NCI-H2196 (cell line): ENCODE measurements around the gene UQCRC2.
"Not testable (repeated sequence)": the region's sequence is repeated elsewhere in the genome, so short reads cannot be mapped to it uniquely, and the experiment has no call there.

ENCODE experiments used
- DNase-seq: peaks from one replicate; lab custom pipeline; 2025; ENCODE audit not compliant: unreplicated experiment; lab: John Stamatoyannopoulos, UW

The UQCRC2 gene

DNA sequence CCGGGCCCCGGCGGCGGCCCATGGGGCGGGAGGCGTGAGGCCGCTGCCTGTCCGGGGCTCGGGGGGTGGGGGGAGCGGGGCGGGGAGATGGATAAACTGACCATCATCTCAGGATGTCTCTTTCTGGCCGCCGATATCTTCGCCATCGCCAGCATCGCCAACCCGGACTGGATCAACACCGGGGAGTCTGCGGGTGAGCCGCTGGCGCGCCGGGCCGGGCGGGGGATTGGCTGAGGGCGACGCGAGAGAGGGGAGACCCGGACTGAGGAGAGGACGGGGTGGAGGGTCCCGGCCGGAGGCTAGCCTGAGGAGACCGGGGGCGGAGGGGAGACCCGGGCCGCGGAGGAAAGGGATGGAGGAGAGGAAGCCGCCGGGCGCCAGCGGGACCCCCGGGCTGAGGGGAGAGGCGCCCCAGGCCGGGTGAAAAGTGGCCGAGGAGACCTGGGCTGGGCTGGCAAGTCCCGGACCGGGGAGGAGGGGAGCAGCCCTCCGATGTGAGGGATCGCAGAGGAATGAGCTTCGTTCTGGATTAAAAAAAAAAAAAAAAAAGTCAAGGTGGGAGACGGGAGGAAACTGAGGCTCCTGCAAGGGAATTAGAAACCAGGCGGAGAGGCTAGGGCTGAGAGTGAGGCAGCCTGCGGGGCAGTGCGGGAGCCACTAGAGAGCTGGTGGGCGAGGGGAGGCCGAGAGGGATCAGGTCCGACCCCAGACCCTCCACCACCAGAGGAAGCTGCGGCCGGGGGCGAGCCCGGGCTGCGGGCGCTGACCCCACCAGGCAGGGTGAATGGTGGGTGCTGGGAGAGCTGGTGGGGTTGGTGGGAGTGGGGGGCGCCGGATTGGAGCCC lies 55.3 kb downstream of the UQCRC2 start:
- DNase-seq = no peak

DNA sequence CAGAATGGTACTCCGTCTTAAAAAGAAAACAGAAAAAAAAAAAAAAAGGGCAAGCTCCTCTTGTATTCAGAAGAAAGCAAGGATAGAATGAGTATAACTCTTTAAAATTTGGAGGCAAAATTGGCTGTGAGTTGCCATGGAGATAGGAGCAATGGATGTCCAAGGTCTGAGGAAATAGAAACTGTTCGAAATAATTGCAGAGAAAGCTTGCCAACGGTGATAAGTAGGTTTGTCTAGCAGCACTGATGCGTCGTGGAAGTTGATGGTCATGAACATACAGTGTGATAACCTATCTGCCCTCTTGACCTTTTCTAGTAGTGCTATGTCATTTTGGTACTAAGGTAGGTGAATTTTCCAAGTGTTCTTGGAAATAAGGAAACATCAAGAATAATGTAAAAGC lies 57.7 kb downstream of the UQCRC2 start:
- DNase-seq = no peak

DNA sequence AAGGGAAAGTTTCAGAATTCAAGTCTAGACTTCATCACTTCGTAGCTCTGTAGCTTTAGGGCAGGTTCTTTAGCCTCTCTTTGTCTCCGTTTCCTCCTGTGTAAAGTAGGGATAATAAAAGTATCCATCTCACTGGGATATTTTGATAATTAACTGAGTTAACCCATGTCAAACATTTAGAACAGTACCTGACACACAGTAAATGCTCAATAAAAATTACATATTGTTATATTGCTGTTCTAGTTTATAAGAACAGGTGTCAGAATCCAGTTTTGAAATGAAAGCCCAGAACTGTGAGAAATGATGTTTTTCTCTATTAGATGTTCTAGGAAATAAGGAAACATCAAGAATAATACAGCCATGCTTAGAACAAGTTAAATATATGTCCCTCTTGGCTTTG lies 59.1 kb downstream of the UQCRC2 start:
- DNase-seq = no peak

DNA sequence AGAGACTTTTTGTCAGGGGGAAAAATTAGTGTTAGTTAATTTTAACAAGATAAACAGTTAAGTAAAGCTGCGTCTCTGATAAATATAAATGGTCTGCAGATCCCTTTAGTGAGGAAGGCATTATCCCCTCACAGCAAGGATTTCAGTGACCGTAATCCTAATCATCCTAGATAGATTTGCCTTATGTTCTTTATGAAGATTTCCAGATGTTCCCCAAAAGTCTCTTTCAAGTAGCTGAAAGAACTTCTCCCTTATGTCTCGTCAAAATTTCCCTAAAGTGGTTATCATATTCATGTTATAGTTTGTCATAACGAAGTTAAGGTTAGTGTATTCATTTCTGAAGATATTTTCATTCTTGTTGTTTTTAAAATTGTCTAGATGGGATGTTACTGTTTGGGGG lies 60.3 kb downstream of the UQCRC2 start:
- no peak for DNase-seq

DNA sequence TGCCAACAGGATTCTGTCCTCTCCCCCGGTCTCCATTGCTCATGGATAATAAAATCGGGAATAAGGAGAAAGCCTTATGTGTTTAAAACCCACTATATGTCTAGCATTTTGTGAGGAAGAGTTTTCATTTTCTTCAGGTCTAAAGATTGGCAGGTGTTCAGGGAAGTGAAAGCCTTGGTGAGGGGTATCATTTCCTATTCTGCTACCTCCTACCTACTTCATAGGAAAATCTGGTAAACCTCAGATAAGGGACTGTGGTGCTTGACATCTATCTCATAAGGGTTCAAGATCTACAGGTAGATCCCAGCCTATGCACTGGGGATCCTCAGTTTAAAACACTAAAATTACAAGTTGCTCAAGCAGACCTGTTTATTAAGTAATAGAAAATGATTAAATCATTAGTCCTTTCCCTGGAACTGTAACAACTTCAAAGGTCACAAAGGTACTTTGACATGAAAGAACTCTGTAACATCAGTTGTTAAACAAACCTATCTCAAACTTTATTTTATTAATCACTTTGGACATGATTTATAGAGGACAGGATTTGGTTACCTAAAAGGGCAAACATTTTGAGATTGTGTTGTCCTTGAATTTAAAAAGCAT lies 61.2 kb downstream of the UQCRC2 start:
- DNase-seq = no peak

DNA sequence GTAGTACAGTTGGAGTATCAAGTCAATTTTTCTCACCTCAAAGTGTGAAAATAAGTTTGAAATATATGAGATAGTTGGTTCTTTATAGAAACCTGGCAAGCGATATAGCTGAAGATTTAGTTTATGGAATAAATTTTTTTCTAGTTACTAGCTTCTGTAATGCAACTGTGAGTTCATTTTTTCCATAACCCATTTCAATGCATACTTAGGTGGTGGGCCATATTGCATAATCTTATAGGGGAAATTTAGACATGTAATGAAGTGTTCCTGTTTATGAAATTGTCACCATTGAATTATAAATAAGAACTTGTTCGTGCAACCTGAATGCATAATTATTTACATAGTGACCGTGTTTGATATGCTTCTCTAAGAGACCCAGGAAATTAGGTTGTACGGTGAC lies 63.8 kb downstream of the UQCRC2 start:
- DNase-seq = no peak

DNA sequence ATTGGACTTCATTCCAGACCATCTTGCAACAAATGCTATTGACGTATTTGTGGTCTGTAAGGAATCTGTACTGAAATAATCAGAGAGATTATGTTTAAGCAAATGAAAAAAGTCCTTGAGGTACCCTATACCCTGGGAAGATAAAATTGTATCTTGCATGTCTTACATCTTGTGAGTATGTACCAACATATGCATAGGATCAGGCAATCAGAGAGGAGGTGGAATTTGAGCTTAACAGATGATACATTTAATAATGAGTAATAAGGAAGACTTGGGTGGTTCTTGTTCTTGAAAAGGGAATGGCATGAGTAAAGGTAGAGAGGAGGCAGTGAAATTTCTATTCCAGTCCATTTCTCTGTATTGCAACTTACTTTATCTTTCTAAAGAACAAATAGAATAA lies 65.4 kb downstream of the UQCRC2 start:
- DNase-seq = no peak

DNA sequence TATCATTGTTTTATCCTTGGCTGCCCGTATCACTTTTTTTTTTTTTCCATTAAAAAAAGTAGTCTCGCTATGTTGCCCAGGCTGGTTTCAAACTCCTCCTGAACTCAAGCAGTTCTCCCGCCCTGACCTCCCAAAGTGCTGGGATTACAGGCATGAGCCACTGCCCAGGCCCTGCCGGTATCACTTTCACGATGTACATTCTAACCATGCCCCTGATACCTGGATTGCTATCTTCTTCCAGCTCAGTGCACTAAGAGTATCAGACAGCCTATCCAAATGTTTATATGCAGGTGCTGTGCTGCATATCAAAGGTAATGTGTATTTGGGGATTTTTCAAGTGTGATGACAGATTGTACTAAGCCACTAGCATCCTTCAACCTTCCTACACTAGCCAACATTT lies 69.0 kb downstream of the UQCRC2 start:
- no peak for DNase-seq

DNA sequence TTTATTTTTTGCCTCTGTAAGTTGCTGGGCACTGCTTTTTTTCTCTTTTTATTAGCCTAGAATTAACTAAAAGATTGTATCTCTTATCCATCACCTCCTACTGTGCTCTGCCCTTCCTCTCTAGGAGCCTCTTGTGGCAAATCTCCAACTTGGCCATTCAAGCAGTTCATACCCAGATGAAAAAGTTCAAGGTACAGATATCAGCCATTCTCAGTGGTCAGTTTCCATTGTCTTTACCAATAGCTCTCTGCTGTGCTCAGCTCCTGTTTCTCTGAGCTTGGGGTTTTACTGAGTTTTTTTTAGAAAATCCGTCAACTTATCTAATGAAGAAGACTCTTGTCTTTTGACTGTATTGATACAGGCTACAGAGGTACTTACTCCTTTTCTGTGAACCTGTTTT lies 70.3 kb downstream of the UQCRC2 start:
- no peak for DNase-seq

DNA sequence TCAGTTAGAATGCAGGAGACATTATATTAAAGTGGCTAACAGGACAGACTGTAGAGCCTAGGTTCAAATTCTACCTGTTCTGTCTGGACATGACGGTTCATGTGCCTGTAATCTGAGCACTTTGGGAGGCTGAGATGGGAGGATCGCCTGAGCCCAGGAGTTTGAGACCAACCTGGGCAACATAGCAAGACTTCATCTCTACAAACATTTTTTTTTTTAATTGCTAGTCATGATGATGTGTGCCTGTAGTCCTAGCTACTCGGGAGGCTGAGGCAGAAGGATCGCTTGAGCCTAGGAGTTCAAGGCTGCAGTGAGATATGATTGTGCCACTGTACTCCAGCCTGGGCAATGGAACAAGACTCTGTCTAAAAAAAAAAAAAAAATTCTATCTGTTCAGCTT lies 71.6 kb downstream of the UQCRC2 start:
- not testable (repeated sequence) for DNase-seq

DNA sequence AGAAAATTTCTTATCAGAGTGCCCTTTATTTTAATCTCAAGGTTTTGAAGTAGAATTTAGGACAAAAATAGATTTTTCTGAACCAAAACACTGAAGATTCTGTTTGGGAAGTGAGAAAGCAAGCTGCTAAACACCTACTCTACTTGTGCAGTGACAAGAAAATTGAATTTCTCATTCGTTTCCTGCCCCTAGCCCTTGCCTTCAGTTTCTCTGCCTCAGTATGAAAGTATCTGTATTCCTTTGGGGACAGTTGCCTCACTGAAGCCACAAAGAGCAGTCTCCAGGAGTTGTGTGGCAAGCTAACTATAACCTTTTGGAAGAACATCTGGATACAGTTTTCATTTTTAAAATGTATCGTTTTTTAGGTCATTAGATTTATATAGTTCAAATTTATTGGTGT lies 74.5 kb downstream of the UQCRC2 start:
- DNase-seq = no peak

DNA sequence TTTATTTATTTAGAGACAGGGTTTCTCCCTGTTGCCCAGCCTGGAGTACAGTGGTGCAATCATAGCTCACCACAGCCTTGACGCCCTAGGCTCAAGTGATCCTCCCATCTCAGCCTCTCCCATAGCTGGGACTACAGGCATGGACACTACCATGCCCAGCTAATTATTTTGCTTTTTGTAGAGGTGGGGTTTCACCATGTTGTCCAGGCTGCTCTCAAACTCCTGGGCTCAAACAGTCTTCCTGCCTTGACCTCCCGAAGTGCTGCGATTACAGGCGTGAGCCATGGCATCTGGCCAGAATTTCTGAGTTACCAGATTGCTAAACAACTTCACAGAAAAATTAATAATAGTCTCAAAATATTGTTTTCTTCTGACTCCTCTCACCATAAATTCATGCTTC lies 76.5 kb downstream of the UQCRC2 start:
- DNase-seq = no peak

DNA sequence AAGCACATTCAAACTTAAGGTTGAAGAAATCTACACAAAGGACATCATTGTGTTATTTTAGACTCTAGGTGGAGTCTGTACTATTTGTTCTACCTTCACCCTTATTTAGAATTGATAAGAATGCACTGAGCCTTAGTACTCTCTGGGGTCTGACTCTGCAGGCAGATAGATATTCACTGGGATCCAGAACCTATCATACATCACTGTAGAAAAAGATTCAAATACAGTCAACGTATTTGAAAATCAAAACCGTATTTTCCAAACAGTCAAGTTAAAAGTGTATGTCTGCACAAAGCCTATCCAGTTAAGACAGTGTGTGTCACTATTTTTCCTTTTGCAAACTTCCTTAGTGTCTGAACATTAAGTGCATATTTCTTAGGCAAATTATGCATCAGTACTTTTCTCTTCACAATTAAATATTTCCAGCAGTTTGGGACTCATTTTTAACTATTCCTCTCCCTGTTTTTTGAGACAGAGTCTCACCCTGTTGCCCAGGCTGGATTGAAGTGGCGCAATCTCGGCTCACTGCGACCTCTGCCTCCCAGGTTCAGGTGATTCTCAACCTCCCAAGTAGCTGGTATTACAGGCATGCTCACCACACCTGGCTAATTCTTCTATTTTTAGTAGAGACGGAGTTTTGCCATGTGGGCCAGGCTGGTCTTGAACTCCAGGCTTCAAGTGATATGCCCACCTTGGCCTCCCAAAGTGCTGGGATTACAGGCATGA lies 77.1 kb downstream of the UQCRC2 start:
- DNase-seq = no peak

DNA sequence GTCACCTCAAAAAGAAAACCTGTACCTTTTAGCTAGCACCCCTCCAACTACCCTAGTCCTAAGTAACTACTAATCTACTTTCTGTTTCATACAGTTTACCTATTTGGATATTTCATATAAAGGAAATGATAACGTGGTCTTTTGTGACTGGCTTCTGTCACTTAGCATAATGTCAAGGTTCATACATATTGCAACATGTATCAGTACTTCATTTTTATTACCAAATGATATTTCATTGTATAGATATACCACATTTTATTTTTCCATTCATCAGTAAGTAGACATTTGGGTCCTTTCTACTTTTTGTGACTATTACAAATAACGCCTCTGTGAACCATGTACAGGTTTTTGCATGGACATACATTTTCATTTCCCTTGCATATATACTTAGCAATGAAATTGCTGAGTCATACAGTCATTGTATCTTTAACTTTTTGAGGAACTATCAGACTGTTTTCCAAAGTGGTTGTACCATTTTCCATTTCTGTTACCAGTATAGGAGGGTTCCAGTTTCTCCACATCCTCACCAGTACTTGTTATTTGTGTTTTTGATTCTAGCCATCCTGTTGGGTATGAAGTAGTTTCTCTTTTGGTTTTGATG lies 78.4 kb downstream of the UQCRC2 start:
- DNase-seq = no peak
